ENCODE results near the gene UBE3A.

Gene UBE3A

GRCh38 chr15:25381579-25381978, 57.2 kb downstream of the UBE3A start:
- no peak for DNase-seq
- H3K36me3 Mint-ChIP-seq (ENCODE audit: low read depth), result peaks cover 55% of the 10 kb centered on the region
- H3K27ac Mint-ChIP-seq, result no peak overlapping the region
- no peaks in the 10 kb centered on the region for H3K4me1 Mint-ChIP-seq
- H3K27me3 Mint-ChIP-seq (ENCODE audit: low read depth, poor library complexity), result no peaks in the 10 kb centered on the region
- H3K9me3 Mint-ChIP-seq, result peaks cover 49% of the 10 kb centered on the region
- TF ChIP-seq CTCF (IDR thresholded peaks at IDR 0.05), result no peak
- no peak overlapping the region for H3K4me3 Mint-ChIP-seq

DNA sequence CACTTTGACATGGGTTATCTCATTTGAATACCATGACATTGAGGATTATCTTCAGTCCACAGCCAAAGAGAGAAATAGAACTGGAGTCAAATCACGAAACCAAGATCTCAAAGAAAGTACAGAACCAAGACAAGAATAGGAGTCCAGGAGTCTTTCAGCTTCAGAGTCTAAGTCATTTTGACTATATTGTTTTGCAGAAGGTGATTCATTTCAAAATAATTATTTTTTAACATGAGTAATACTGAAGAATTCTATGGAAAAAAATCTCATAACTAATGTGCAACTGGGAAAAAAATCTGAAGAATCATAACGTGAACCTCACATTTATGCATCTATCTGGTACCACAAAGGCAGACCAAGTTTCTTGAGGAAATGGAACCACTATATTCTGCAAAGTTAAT, 60.3 kb downstream of the UBE3A start:
- Mint-ChIP-seq H3K36me3 (ENCODE audit: low read depth) (peaks cover 83% of the 10 kb centered on the region), H3K27me3 (ENCODE audit: low read depth, poor library complexity) (no peaks in the 10 kb centered on the region), H3K4me3 (no peak overlapping the region), H3K9me3 (peaks cover 19% of the 10 kb centered on the region), H3K27ac (peak overlapping the region; percentile 68), H3K4me1 (no peaks in the 10 kb centered on the region)
- no peak for DNase-seq
- no peak for TF ChIP-seq CTCF (IDR thresholded peaks at IDR 0.05)

DNA sequence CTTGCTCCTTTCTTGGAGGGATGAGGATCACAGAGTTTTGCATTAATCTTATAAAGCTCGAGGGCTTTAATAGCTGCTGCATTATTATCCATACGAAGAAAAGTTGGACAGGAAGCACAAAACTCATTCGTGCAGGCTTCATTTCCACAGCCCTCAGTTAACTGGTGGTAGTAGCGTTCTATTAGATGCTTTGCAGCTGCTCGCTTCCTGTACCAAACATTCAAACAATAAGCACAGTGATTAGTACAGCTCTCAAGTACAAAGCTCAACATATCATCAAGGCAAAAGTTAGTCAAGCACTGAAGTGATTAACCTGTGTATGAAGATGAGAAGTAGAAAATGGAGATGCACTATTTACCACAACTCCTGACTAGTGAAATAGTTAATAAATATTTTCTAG, 63.3 kb downstream of the UBE3A start:
- Mint-ChIP-seq H3K4me1 (no peaks in the 10 kb centered on the region), H3K4me3 (no peak overlapping the region), H3K27me3 (ENCODE audit: low read depth, poor library complexity) (no peaks in the 10 kb centered on the region), H3K27ac (no peak overlapping the region), H3K36me3 (ENCODE audit: low read depth) (peaks cover 95% of the 10 kb centered on the region), H3K9me3 (no peaks in the 10 kb centered on the region)
- no peak for DNase-seq
- no peak for TF ChIP-seq CTCF (IDR thresholded peaks at IDR 0.05)

GRCh38 chr15:25374143-25374542, 64.7 kb downstream of the UBE3A start:
- Mint-ChIP-seq H3K27ac (no peak overlapping the region), H3K4me3 (no peak overlapping the region), H3K36me3 (ENCODE audit: low read depth) (peaks cover 96% of the 10 kb centered on the region), H3K9me3 (no peaks in the 10 kb centered on the region), H3K27me3 (ENCODE audit: low read depth, poor library complexity) (no peaks in the 10 kb centered on the region), H3K4me1 (no peaks in the 10 kb centered on the region)
- TF ChIP-seq CTCF (IDR thresholded peaks at IDR 0.05), result no peak
- no peak for DNase-seq

DNA sequence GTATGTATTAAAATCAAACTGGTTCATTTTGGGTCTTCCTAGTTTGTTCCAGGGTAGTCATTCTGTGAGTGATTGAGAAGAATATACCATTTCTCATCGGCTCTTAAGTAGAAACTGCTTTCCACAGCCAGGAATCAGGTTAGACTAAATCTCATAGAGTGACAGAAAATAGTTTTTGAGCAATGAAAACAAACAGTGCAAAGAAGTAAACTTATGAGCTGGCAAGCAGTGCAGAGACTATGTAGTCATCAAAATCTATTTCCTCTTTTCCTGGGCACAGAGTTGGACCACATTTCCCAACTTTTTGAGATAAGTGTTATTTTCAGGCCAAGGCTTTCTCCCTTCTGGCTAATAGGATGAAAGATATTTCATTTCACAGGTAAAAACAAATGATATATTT, 66.5 kb downstream of the UBE3A start:
- DNase-seq, result no peak
- Mint-ChIP-seq H3K4me3 (no peak overlapping the region), H3K4me1 (no peaks in the 10 kb centered on the region), H3K36me3 (ENCODE audit: low read depth) (peaks cover 83% of the 10 kb centered on the region), H3K9me3 (no peaks in the 10 kb centered on the region), H3K27ac (no peak overlapping the region), H3K27me3 (ENCODE audit: low read depth, poor library complexity) (no peaks in the 10 kb centered on the region)
- TF ChIP-seq CTCF (IDR thresholded peaks at IDR 0.05), result no peak

GRCh38 chr15:25368850-25369249, 70.0 kb downstream of the UBE3A start:
- no peaks in the 10 kb centered on the region for H3K27me3 Mint-ChIP-seq (ENCODE audit: low read depth, poor library complexity)
- no peak for TF ChIP-seq CTCF (IDR thresholded peaks at IDR 0.05)
- H3K36me3 Mint-ChIP-seq (ENCODE audit: low read depth), result peaks cover 70% of the 10 kb centered on the region

More at GRCh38 chr15:25368850-25369249, 70.0 kb downstream of the UBE3A start:
- Mint-ChIP-seq H3K4me1 (no peaks in the 10 kb centered on the region), H3K9me3 (no peaks in the 10 kb centered on the region), H3K4me3 (no peak overlapping the region), H3K27ac (no peak overlapping the region)
- DNase-seq, result no peak

Data from nephron progenitor cell (in vitro differentiated cells).